ENCODE measurements around the gene UBA5. TPM values are rescaled to one million over a fixed set of nuclear protein-coding genes. Genes with fewer than 3 reads are reported as not detected.

The UBA5 gene
- total RNA-seq, 1 donor, result 18.7 TPM

DNA sequence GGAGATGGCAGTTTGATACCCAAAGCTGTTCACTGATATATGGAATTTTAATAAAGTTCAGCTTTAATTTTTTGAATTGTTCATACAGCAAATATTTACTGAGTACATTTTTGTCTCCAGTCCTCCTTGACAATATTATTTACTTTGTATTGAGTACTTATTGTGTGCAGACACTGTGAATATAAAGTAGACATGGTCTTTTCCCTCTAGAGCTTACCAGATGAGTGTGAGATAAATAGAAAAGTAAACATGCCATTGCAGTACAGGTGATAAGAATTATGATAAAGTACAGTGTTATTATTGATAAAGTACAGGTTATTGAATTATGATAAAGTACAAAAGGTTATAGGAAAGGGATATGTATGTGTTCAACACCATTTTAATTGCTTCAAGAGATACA, 2.1 kb downstream of the UBA5 start:
- H3K9me3 ChIP-seq (ENCODE audit: low read depth, low read length), result no peaks in the 10 kb centered on the region
- H3K4me1 ChIP-seq (ENCODE audit: insufficient read depth, low read length), result peaks cover 16% of the 10 kb centered on the region
- H3K4me3 ChIP-seq (ENCODE audit: low read length), result no peak overlapping the region
- no peaks in the 10 kb centered on the region for H3K27me3 ChIP-seq (ENCODE audit: insufficient read depth, low read length)

DNA sequence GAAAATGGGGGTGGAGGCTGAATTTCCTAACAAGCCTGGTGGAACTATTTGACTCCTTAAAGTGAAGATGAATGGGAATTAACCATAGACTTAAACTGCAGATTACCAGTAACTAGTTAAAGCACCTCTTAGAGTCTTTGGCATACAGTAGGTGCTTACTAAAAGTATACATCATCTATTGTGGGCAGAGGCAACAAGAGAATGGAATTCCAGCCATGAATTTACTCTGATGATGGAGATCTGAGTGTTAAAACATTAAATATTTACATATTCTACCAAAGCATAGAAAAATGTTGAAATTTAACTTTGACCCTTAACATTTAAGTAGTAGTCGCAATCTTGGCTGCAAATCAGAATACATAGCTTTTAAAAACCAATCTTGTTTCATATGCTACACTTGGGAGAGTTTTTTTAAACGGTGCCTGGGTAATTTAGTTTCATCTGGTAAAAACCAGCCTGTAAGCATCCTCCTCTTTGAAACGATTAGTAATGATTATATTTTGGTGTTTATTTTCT, 5.2 kb downstream of the UBA5 start:
- Histone ChIP-seq H3K4me3 (ENCODE audit: low read length) (no peak overlapping the region), H3K4me1 (ENCODE audit: insufficient read depth, low read length) (peaks cover 8% of the 10 kb centered on the region), H3K27me3 (ENCODE audit: insufficient read depth, low read length) (no peaks in the 10 kb centered on the region), H3K9me3 (ENCODE audit: low read depth, low read length) (no peaks in the 10 kb centered on the region)

DNA sequence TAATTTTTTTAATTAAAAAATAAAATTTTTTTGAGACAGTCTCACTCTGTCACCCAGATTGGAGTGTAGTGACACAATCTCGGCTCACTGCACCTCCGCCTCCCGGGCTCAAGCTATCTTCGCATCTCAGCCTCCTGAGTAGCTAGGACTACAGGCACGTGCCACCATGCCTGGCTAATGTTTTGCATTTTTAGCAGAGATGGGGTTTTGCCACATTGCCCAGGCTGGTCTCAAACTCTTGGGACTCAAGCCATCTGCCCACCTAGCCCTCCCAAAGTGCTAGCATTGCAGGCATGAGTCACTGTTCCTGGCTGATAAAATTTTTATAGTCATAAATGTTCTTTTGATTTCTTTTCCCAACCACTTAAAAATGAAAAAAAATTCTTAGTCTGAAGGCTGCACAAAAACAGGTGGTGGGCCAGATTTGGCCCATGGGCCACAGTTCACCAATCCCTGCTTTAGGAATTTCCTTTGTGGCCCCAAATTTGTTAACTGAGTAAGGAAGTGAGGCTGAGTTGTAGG, 9.2 kb downstream of the UBA5 start:
- H3K4me1 ChIP-seq (ENCODE audit: insufficient read depth, low read length), result no peaks in the 10 kb centered on the region
- no peak overlapping the region for H3K4me3 ChIP-seq (ENCODE audit: low read length)
- H3K9me3 ChIP-seq (ENCODE audit: low read depth, low read length), result no peaks in the 10 kb centered on the region
- H3K27me3 ChIP-seq (ENCODE audit: insufficient read depth, low read length), result no peaks in the 10 kb centered on the region

DNA sequence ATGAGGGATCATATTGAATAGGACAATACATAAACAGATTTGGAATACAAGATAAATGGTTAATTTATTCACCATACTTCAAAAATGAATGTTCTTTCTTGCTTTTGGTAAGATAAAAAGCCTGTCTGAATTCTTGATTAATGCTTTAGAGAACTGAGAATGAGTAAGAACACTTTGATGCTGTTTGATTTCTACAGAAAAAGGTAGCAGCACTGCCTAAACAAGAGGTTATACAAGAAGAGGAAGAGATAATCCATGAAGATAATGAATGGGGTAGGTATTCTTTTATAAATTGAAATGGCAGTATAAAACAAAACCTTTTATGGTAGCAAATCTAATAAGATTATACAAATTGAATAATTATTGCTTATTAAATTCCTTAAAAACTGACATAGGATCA, 15.3 kb downstream of the UBA5 start:
- Histone ChIP-seq H3K4me1 (ENCODE audit: insufficient read depth, low read length) (no peaks in the 10 kb centered on the region), H3K9me3 (ENCODE audit: low read depth, low read length) (no peaks in the 10 kb centered on the region), H3K27me3 (ENCODE audit: insufficient read depth, low read length) (no peaks in the 10 kb centered on the region), H3K4me3 (ENCODE audit: low read length) (no peak overlapping the region)

DNA sequence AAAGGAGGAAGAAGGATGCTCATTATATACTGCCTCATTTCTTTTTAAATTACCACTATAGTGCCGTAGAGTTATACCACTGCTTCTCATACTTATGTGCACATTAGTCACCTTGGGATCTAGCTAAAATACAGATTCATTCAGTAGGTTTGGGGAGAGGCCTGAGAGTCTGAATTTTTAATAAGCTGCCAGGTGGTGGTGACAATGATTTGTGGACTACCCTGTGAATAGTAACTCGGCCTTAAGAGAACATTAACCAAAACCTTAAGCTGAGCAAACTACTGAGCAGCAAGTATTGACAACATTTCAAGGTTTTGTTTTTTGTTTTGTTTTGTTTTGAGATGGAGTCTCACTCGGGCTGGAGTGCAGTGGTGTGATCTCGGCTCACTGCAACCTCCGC, 19.8 kb downstream of the UBA5 start:
- Histone ChIP-seq H3K4me1 (ENCODE audit: insufficient read depth, low read length) (no peaks in the 10 kb centered on the region), H3K27me3 (ENCODE audit: insufficient read depth, low read length) (no peaks in the 10 kb centered on the region), H3K4me3 (ENCODE audit: low read length) (no peak overlapping the region), H3K9me3 (ENCODE audit: low read depth, low read length) (no peaks in the 10 kb centered on the region)

DNA sequence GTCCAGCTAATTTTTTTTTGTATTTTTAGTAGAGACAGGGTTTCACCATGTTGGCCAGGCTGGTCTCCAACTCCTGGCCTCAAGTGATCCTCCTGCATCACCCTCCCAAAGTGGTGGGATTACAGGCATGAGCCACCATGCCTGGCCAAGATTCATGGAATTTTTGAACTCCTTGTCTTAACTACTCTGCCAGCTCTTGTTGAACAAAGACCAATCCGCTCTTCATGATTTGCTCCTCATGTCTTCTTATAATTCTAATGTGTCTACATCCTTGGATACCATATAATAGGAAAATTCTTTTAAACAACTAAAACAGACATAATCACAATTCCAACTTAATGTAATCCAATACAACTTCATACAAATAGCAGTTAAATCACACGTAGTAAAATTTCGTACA, 21.3 kb downstream of the UBA5 start:
- no peaks in the 10 kb centered on the region for H3K9me3 ChIP-seq (ENCODE audit: low read depth, low read length)
- no peaks in the 10 kb centered on the region for H3K27me3 ChIP-seq (ENCODE audit: insufficient read depth, low read length)
- no peak overlapping the region for H3K4me3 ChIP-seq (ENCODE audit: low read length)
- H3K4me1 ChIP-seq (ENCODE audit: insufficient read depth, low read length), result no peaks in the 10 kb centered on the region

DNA sequence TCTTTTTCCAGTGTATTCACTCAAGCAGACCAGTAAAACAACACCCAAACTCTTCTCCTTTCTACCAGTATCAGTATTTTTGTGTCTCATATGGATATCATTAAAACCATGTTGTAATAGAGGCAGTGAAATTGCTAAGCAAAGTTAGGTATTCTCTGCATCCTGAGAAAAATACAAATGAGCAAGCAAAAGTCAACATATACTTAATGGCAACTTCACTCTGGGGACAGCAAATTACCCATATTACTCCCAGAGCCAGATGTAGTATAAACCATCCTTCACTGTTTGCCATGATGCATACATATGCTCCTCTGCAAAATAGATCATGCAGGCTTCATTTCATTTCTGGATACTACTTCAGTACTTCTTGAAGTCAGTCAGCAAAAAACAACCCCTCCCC, 22.1 kb downstream of the UBA5 start:
- Histone ChIP-seq H3K4me1 (ENCODE audit: insufficient read depth, low read length) (no peaks in the 10 kb centered on the region), H3K4me3 (ENCODE audit: low read length) (no peak overlapping the region), H3K9me3 (ENCODE audit: low read depth, low read length) (no peaks in the 10 kb centered on the region), H3K27me3 (ENCODE audit: insufficient read depth, low read length) (no peaks in the 10 kb centered on the region)

DNA sequence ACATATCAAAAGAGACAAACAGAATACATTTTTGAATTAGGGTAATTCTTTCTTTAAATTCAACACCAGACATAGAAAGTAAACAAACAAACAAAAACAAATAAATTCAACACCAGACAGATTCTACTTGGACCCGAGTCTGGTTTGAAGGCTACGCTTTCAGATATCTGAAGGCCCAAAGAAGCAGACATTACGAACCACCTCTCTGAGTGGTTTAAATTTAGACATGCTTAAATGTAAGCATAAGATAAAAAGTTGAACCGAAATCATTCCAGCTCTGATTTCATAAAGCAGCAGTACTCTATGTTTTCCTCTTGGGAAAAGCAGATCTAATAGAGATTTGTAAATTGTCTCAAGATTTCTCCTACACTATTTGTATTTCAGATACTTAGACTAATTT, 29.9 kb downstream of the UBA5 start:
- H3K27me3 ChIP-seq (ENCODE audit: insufficient read depth, low read length), result no peaks in the 10 kb centered on the region
- no peak overlapping the region for H3K4me3 ChIP-seq (ENCODE audit: low read length)
- no peaks in the 10 kb centered on the region for H3K4me1 ChIP-seq (ENCODE audit: insufficient read depth, low read length)
- H3K9me3 ChIP-seq (ENCODE audit: low read depth, low read length), result no peaks in the 10 kb centered on the region

DNA sequence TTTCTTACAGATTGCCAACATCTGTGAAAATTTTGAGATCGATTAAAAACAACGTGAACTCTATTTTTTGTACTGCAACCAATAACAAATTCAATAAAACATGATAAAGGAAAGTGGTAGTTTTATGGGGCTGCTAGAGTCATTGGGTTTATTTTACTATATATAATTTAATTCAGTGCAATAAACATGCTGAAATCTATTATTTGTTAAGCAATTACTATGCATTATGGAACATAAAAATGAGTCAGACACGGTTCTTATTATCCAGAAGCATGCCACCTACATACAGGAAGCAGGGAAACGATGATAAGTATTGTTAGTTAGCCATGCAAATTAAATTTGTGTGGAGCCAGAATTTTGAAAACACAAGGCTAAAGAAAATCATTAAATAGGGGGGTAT, 34.9 kb downstream of the UBA5 start:
- H3K27me3 ChIP-seq (ENCODE audit: insufficient read depth, low read length), result no peaks in the 10 kb centered on the region
- H3K9me3 ChIP-seq (ENCODE audit: low read depth, low read length), result no peaks in the 10 kb centered on the region
- no peak overlapping the region for H3K4me3 ChIP-seq (ENCODE audit: low read length)
- no peaks in the 10 kb centered on the region for H3K4me1 ChIP-seq (ENCODE audit: insufficient read depth, low read length)

DNA sequence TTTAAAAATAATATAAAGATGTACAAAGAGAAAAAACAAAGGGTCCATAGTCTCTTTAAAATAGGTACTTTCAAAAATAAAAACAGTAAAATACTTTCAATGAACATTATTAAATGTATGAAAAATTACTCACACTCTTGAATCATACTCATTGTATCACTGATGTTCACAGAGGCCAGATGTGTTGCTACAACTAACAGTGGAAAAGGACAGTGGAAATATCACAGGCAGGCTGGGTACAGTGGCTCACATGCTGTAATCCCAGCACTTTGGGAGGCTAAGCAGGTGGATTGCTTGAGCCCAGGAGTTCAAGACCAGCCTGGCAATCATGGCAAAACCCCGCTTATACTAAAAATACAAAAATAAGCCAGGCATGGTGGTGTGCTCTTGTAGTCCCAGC, 35.3 kb downstream of the UBA5 start:
- no peaks in the 10 kb centered on the region for H3K9me3 ChIP-seq (ENCODE audit: low read depth, low read length)
- H3K27me3 ChIP-seq (ENCODE audit: insufficient read depth, low read length), result no peaks in the 10 kb centered on the region
- H3K4me3 ChIP-seq (ENCODE audit: low read length), result no peak overlapping the region
- H3K4me1 ChIP-seq (ENCODE audit: insufficient read depth, low read length), result no peaks in the 10 kb centered on the region

DNA sequence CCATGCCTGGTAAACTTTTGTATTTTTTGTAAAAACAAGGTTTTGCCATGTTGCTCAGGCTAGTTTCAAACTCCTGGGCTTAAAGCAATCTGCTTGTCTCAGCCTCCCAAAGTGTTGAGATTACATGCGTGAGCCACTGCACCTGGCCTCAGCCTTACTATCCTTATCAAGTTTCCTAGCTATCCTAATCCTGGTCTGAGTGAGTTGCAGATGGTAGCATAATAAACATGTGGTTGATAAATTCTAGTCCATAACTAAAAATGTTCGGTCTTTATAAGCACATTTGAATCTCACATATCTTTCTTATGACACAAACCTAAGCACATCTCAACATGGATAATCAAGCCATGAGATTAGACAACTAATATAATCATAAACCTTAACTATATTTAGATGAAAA, 43.6 kb downstream of the UBA5 start:
- H3K4me1 ChIP-seq (ENCODE audit: insufficient read depth, low read length), result no peaks in the 10 kb centered on the region
- H3K9me3 ChIP-seq (ENCODE audit: low read depth, low read length), result no peaks in the 10 kb centered on the region
- no peak overlapping the region for H3K4me3 ChIP-seq (ENCODE audit: low read length)
- H3K27me3 ChIP-seq (ENCODE audit: insufficient read depth, low read length), result no peaks in the 10 kb centered on the region

DNA sequence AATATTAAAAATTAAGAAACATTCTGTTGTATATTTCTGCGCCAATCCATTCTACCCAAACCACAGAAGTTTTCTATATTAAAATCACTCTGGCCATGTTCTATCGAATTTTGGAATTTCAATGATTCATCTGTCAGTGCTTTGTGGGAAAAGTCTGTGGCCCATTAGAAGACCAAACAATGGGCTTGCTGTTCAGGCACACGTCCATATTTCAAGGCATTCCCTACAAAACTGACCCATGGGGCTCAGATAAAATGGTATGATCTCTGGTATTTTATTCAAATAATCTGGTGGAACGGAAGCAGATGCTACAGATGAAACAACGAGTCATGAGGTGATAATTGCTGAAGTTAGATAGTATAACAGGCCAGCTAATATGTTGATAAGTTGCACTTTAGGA, 49.6 kb downstream of the UBA5 start:
- H3K9me3 ChIP-seq (ENCODE audit: low read depth, low read length), result no peaks in the 10 kb centered on the region
- no peak overlapping the region for H3K4me3 ChIP-seq (ENCODE audit: low read length)
- H3K4me1 ChIP-seq (ENCODE audit: insufficient read depth, low read length), result no peaks in the 10 kb centered on the region
- H3K27me3 ChIP-seq (ENCODE audit: insufficient read depth, low read length), result no peaks in the 10 kb centered on the region

DNA sequence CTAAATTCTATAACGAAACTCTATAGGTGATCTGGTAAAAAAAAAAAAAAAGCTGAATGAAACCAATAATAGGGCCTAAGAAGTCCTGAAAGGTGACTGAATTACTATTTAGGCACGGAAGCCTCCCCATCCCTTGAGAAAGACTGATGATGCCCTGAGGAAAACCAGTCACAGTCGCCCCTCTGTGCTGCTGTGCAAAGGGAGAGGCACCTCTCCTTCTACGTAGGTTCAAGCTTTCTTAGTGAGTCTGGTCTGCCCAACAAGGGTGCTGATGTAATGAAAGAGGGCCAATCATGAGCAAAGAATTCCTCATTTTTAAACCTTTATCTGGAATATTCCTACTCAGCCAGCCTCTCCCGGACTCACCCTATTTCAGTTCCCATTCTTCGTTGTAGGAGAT, 50.2 kb downstream of the UBA5 start:
- Histone ChIP-seq H3K4me1 (ENCODE audit: insufficient read depth, low read length) (no peaks in the 10 kb centered on the region), H3K9me3 (ENCODE audit: low read depth, low read length) (no peaks in the 10 kb centered on the region), H3K4me3 (ENCODE audit: low read length) (no peak overlapping the region), H3K27me3 (ENCODE audit: insufficient read depth, low read length) (no peaks in the 10 kb centered on the region)

DNA sequence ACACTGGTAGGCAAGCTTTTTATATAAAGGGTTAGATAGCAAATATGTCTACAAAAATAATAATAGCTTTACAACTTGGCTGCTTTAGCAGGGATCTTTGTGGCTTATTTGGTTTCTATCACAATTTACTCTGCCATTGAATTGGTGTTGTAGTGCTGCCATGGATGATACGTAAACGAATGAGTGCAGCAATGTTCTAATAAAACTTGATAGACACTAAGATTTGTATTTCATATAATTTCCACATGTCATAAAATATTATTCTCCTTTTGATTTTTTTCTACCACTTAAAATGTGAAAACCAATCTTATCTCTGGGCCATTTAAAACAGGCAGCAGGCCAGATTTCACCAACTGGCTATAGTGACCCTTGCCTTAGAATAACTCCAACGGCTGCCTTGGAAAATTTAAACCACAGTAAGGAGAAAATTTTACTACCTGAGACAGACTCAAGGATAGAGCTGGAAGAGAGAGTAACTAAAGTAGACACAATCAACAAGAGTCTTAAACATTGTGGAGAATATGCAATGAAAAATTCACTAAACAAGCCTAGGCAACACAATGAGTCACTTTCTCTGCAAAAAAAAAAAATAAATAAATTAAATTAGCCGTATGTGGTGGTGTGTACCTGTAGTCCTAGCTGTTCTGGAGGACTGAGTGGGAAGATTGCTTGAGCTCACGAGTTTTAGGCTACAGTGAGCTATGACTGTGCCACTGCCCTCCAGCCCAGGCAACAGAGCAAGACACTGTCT, 54.0 kb downstream of the UBA5 start:
- Histone ChIP-seq H3K27me3 (ENCODE audit: insufficient read depth, low read length) (no peaks in the 10 kb centered on the region), H3K9me3 (ENCODE audit: low read depth, low read length) (no peaks in the 10 kb centered on the region), H3K4me3 (ENCODE audit: low read length) (no peak overlapping the region), H3K4me1 (ENCODE audit: insufficient read depth, low read length) (no peaks in the 10 kb centered on the region)

DNA sequence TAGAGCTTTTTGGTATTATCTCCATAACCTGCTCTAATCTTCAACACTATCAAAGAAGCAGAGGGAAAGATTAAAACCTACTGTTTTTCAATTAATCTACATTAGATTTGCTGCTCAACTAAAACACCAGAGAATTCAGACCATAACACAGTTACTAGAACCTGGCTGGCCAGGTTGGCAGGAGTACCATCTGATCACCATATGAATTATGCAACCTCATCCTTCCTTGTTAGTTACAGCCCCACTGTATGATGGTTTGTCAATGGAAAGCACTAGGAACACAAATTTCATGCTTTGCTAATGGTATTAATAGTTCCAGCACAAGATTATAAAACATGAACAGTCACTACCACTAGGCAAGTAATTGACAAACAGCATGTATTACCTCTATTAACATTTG, 56.2 kb downstream of the UBA5 start:
- H3K9me3 ChIP-seq (ENCODE audit: low read depth, low read length), result no peaks in the 10 kb centered on the region
- peaks cover 14% of the 10 kb centered on the region for H3K4me1 ChIP-seq (ENCODE audit: insufficient read depth, low read length)
- H3K4me3 ChIP-seq (ENCODE audit: low read length), result no peak overlapping the region
- H3K27me3 ChIP-seq (ENCODE audit: insufficient read depth, low read length), result no peaks in the 10 kb centered on the region

DNA sequence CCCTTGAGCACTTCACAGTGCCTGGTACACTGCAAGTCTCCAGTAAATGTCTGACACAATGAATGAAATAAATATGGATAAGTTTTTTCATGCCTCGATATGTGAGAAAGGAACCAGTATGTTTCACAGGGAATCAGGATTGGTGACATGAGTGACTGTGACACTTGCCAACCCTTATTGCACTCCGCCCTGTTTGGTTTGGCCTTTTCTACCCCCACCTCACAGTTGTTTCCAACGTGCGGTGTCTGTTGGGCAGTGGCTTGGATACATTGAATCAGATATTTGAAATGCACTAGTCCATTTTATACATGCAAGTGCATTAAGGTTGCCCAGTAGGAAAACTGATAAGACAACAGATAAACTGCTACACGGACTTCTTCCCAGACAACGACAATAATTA, 60.1 kb downstream of the UBA5 start:
- Histone ChIP-seq H3K27me3 (ENCODE audit: insufficient read depth, low read length) (no peaks in the 10 kb centered on the region), H3K4me3 (ENCODE audit: low read length) (no peak overlapping the region), H3K4me1 (ENCODE audit: insufficient read depth, low read length) (peaks cover 23% of the 10 kb centered on the region), H3K9me3 (ENCODE audit: low read depth, low read length) (no peaks in the 10 kb centered on the region)

All from mononuclear cell (primary cell).